HPDE6-E6E7 (cell line): ENCODE results near the gene FBXW12.
"Not testable (repeated sequence)": the region's sequence is repeated elsewhere in the genome, so short reads cannot be mapped to it uniquely, and the experiment has no call there.

Experiments
- DNase-seq: peaks from one replicate; pipeline ENCODE4 v3.0.0; 2011; ENCODE audit warnings: missing footprints; ENCODE audit errors: extremely low spot score

FBXW12 gene

DNA sequence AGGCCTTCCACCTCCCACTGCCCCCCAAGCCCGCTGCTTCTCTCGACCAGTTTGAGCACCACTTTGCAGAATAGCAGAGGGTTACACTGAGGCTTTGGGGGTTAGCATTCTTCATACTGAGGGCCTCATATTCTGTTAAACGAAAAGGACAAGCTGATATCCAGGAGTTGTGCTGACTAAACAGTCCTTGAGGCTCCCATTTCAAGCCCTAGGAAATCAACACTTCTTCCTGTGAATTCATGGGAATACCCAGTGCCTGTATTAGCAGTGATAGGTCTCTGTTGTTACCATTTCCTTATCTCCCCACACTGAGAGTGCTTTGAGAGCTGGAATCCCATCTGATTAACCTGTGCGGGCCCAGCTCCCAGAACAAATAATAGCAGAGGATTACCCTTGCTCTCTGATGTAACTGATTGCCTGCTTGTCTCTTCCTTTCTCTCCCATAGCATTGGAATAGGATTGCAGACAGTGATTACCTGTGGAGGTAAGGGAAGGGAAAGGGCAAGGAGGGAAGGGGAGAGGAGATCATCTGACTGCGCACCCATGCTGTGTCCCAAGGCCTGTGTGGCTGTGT, 930 bp downstream of the FBXW12 start:
- DNase-seq = no peak

DNA sequence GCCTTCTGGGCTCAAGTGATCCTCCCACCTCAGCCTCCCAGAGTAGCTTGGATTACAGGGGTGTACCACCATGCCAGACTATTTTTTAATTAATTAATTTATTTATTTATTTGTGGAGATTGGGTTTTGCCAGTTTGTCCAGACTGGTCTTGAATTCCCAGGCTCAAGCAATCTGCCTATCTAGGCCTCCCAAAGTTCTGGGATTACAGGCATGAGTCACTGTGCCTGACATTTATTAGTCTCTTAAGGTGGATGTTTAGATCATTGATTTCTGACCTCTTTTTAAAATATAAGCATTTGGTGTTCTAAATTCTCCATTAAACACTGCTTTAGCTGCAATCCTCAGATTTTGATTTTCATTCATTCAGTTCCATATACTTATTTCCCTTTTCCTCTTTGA, 15.6 kb downstream of the FBXW12 start:
- DNase-seq = no peak

DNA sequence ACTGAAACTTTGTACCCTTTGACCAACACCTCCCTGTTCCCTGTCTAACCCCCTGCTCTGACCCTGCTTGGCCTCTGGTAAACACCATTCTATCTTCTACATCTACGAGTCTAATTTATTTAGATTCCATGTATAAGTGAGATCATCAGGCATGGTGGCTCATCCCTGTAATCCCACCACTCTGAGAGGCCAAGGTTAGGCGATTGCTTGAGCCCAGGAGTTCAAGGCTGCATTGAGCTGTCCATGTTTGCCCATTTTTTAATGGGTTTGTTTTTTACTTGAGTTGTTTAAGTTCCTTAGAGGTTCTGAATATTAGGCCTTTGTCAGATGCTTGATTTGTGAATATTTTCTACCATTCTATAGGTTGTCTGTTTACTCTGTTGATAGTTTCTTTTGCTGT, 16.9 kb downstream of the FBXW12 start:
- DNase-seq = no peak

DNA sequence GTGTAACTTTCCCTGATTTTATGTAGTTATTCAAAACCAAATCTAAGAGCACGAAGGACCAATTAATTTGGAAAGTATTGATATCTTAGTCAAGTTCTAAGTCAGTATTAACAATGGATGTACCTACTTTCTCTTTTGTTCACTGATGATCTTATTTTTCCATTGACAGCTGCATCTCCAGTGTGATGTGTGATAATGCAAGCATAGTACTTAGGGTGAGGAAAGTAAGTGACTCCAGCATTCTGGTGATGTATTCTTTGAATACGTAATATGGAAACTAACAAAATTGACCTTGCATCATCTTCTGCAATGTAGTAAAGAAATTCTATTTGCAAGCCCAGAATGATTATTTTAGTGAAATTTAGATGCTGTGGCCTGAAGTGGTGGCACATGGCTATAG, 22.4 kb downstream of the FBXW12 start:
- no peak for DNase-seq

DNA sequence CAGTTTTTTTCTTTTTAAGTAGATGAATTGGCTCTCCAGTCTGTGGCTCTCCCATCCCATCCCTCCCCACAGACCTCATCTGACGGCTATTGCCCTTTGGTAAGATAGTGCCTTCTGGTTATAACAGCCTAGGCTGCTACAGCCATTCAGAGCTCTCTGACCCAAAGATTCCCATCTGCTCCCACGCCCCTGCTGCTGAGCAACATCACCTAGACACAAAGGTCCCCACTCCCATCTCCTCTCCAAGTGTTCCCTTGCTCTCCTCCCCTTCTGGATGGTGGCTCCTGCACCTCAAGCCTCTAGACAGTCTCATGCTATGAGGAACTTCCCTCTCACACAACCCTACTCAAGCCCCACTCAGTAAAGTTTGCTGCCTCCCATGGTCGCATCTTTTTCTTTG, 23.7 kb downstream of the FBXW12 start:
- DNase-seq = no peak

DNA sequence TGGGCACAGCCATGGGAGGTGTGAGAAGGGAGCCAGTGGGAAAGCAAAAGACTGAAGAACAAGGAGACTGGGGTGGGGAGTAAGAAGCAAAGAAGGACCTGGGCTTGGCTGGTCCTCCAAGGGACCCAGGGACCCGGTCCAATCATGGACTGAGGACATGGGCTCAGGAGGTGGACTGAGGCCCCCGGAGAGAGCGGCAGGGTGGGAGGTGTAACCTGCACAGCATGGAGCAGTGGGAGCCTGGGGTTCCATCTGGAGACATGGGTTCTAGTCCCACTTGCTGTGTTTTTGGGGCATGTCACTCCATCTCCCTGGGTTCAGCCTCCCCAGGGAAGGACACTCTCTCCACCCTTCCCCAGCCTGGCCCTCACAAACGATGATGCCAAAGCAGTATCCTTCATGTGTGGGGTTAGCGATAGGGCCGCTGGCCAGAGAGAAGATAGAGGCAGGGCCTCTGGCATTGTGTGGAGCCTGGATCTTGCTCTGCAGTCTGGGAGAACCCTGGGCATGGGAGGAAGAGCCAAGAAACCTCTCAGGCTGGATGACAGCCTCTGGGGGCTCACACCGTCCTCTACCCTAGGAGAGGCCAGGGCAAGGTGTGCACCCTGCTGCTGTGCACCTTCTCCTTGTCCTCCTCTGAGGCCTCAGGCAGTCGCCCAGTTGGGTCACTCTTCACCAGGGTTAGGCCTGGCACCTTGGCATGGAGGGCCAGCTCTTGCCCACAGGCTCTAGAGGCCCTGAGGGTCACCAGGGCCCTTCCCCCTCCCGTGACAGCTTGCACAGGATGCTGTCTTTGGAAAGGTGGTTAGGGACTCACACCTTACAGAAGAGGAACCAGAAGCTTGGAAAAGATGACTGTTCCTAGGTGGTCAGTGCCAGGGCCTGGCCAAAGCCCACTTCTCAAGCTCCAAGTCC, 26.0 kb downstream of the FBXW12 start:
- no peak for DNase-seq

DNA sequence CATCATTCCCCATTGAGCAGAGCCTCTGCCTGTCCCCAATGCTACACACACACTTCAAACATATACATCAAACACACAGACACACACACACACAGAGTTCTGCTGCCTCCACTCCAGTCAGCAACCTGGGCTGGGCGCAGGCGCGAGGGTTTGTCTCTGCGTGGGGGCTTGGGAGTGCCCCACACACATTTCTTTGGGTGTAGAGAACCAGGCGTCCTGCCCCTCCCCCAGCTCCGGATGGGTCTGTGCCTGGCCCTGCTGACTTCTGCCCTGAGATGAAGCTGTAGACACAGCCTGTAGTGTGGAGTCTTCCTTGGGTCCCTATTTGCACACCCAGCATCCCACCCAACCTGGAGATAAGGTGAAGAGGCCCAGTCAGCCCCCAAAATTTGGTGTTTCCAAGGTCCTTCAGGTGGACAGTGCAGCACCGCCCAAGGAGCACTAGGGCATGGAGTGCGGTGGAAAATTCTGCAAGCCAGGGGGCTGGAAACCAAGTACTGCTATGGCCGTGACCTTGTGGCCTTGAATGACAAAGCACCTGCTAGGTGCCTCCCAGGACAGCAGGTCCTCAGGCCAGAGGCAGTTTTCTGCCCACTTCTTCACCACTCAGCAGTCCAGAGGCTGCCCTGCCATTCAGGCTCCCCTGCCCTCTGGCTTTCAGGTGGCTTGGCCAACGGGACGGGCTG, 26.8 kb downstream of the FBXW12 start:
- no peak for DNase-seq

DNA sequence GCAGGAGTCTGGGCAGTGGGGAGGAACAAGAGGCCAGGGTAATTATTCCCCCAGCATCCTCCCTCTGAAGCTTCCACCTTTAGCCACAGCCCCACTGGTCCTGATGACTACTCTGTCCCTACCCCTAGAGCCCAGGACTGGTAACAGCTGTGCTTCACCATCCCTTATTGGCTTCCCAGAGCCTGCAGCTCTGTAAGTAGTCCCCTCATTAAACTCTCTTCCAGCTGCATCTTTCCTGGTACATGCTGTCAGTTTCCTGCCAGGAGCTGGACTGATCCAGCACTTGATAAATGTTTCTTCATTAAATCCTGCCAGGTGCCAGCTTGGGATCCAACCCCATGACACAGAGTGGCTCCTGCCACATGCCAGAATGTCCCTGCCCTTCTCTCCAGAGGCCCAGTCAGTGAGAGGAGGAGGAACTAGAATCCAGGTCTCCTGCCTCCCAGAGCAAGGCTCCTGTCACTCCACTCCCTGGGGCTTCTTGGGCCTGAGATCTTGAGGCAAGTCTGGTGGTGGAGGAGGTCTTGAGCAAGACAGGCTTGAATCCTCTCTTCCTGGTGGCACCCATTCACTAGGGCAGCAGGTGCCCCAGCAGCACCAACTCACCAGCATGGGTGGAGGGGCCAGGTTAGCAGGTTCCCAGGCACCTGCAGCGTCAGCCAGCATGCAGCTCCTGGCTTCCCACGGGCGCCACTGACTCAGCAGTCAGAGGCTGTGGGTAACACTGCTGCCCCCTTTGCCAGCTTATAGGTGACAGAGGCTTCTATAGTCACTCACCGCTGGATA, 27.6 kb downstream of the FBXW12 start:
- DNase-seq = no peak

DNA sequence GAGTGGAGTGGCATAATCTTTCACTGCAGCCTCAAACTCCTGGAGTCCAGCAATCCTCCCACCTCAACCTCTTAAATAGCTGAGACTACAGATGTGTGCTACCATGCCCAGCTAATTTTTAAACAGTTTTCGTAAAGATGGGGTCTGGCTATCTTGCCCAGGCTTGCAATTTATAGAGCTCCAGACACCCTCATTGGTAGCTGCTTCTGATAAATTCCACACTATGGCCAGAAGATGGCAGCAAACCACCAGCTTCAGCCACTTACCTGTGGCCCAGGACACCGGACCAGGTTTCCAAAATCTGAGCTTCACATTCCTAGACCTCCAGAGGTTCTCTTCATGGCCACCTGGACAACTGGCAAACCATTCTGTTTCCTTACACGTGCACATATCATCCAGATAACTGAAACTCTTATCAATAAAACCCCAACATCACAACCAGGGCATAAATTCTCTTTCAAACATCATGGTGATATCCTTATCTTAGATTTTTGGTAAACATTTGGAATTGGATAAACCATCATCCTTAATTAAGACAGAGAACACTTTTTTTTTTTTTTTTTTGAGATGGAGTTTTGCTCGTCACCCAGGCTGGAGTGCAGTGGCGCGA, 28.9 kb downstream of the FBXW12 start:
- DNase-seq = peak; percentile 32

DNA sequence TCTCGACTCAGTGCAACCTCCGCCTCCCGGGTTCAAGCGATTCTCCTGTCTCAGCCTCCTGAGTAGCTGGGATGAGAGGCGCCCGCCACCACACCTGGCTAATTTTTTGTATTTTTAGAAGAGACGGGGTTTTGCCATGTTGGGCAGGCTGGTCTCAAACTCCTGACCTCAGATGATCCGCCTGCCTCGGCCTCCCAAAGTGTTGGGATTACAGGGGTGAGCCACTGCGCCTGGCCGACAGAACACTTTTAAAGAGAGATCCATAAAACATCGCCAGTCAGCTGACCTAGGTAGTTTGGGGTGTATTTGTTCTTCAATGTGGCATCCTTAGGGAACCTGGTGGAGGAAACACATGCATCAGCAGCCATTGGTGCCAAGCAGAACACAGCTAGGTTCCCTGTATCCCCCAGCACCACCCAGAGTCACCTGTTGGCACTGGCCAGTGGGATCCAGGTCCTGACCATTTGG, 29.4 kb downstream of the FBXW12 start:
- DNase-seq = not testable (repeated sequence)

DNA sequence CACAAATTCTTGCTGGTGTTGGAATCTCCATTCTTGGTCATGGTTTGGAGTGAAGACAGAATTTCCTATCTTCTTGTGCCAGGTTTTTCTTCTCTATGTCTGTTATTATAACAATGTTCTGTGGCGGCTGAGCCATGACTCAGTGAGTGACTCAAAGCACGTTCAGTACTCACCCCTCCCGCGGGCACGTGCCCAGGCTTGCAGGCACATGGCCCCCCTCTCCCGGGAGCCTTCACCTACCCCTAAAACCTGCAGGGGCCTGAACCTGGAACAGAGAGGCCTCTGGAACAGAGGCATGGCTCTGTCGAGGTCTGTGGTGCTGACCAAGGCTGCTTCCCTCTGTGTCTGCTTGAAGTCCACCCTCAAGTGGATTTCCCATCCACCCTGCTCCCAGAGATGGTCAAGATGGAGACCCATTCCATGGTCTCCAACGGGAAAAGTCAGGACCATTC, 30.3 kb downstream of the FBXW12 start:
- peak; percentile 67 for DNase-seq

DNA sequence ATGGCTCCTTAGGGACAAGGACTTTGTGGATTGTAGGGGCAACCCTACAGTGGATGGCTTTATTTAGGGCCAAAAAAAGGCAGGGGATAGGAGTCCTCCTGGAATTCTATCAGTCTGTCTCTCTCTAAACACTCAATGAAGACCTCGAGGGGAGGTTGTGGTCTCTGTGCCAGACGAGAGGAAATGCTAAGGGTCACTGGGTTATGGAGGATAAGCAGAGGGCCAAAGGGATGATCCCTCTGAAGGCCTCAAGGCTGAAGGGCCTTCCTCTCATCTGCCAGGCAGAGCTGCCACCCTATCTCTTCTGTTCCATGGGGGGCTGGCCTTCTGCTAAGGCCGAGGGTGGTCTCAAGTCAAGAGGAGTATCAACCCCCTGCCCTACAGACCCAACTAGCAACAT, 30.9 kb downstream of the FBXW12 start:
- no peak for DNase-seq

DNA sequence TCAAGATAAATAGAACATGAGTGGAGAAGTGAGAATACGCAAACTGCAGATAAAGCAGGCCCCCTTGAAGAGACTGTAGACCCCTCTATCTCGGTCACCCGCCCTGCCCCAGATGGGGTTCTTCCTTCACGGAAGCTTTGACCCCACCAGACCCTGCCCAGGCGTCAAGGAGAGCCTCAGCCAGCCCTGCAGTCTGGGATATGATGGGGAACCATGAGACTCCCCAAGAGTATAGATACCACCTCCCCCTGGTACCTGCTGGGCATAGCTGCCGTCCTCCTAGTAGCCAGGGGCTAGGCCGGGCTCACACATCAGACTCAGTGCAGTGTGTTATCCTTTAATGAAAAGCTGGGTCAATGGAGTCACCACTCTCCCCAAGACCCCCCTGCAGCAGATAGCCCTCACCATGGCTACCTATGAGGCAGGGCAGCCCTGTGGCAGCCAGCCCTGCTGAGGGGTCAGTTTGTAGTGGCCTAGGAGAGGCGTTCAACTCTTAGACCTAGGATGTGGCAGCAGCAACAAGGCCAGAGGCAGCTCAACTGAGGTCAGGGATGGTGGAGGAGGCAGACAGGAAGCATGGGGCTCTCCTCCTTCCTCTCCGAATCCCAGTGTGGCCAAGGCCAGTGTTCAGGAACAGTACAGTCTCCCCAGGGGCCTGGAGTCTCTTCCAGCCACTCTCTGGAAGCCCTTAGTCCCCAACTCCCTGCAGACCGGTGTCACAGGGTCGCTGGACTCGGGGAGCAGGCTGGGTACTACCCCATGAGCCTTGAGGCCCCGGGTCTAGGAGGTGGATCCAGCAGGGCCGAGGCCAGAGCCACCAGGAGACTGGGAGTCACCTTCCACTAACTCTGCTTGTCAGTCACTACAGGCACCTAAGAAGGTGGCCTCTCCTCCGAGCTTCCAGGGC, 31.8 kb downstream of the FBXW12 start:
- no peak for DNase-seq

DNA sequence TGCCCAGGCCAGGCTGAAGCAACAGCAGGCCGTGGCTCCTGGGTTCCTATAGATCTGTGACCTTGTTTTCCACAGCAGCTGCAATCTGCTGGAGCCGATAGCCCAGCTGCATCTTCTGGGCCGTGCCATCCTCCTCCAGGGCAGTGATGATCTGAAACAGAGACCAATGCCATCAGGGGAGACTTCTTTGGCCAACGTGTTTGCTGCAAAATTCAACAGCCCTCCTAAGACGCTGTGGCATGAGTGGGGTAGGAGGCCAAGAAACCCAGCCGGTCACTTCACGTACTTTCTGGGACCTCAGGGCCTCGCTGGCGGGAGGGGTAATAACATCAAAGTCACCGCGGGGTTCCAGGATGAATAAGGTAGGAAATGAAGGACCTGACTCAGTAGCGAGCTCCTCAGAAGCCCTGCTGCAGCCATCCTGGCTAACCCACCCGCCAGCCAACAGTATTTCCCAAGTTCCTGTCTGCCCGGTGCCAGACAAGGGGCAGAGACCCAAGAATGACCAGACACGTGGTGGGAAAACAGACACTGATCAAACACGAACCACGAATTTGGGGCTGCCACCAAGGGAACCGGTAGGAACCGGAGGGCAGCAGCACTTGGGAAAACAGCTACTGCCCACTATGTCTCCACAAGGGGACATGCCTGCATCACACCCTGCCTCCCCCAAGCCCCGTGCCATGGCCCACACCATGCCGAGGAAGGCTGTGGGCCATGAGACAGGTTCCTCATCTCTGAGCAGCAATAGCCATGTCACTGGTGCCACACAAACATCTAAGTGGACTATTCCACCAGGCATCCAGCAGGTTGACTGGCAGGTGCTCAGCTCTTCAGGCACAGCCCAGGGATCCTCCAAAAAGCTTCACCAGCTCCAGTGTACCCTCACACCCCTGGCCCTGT, 32.7 kb downstream of the FBXW12 start:
- DNase-seq = no peak

DNA sequence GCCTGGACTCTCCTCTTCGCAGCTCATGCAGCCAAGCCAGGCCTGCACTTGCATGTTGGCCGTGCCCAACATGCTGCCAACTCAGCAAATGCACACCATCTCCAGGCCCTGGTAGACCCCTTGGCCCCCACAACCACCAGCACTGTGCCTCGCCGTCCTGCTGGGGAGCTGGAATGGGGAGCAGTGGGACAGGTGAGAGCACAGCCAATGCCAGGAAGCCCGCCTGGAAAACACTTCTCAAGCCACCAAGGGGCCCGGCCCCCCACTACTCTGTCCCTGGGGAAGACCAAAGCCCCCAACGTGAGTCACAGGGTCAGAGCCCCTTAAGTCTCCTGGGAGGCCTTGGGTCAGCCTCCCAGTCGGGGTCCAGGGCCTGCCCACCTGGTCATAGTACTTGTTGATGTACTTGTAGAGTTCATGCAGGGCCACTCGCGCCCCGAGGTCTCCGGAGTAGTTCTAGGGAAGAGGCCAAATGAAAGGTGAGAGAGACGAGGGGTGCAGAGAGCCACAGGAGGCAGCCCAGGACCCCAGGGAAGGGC, 33.4 kb downstream of the FBXW12 start:
- no peak for DNase-seq

DNA sequence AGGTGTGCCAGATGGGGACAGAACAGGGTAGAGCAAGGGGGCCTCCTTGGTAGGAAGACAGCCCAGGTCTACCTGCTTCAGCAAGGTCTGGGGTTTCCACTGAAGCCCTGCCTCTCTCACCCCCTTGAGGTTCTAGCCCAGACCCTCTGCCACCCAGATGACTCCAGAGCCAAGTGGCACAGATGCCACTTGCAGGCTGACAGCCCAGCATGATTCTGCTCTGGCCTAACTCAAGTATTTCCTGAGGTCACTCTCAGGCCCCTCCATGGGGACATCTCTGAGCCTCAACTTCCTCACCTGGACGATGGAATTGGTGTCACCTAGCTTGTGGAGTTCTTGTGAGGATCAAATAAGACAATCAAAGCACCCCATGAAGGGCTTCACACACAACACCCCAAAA, 34.0 kb downstream of the FBXW12 start:
- no peak for DNase-seq

DNA sequence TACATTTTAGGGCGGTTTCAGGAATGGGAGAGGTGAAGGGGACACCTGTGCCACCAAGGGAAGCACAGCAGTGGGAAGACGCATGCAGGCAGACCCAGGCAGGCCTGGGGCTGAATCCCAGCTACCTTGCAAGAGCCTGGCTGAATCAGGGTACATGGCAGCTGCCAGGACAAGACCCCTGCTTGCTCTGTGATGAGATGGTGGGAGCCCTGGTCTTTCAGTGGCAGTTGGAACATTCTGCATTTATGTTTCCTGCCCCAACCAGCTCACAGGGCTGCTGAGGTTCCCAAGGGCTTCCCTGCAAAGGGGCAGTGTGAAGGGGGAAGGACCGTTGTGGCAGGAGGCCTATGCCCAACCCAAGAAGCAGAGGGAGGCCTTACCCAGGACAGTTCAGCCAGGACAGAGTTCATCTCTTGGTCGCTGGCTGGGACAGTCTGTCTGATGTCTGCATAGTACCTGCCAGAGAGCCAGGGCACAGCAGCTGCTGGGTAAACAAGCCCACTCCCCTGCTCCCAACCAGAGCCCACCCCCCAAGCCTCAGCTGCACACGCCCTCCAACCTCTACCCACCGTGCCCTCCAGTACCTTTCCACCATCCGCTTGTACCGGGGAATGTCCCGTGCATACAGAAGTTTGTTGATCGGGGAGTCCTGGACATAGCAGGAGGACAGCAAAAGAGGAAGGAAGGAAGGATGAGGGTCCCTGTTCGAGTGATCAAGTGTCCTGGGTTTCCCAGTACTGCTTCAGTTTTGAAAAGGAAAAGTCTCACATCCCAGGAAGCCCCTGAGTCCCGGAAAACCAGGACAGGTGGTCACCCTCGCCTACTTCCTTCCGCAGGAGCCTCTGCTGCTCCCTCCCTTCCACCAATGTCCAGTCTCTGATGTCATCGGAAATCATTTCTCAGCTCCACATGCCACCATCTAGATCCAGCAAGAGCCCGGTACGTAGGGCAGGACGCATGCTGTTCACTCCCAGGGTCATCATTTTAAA, 34.7 kb downstream of the FBXW12 start:
- DNase-seq = no peak
